B cell (primary cell): Measurements from ENCODE around the gene TMPRSS13. TPM values are rescaled to one million over a fixed set of nuclear protein-coding genes. Genes with fewer than 3 reads are reported as not detected.

Experiments used
- ATAC-seq: fragments of 200-7000 bp; cut with Tn5 transposase; one replicate; pipeline ENCODE4 v1.10.0; 2021; ENCODE audit warnings: low read depth, mild to moderate bottlenecking, moderate number of reproducible peaks, moderate library complexity
- CTCF ChIA-PET: fragments of 350-600 bp; sonication (Branson Sonifier 250); formaldehyde crosslinking; loops from one replicate; lab custom pipeline; 2021; ENCODE audit warnings: antibody characterized with exemption, inconsistent platforms; lab: Charles Lee
- POLR2A ChIA-PET: fragments of 350-600 bp; sonication (Branson Sonifier 250); formaldehyde crosslinking; loops from one replicate; lab custom pipeline; 2021; ENCODE audit warnings: antibody characterized with exemption; lab: Charles Lee
- DNase-seq: peaks from one replicate; pipeline ENCODE4 v3.0.0; 2013
- H2AFZ ChIP-seq: 2 replicates; pipeline ENCODE4 v1.6.1; 2012; ENCODE audit warnings: mild to moderate bottlenecking, low read depth, low read length; ENCODE audit not compliant: insufficient read depth, poor library complexity, severe bottlenecking
- H3K27ac ChIP-seq, 2 donors: 1 replicate in 1 of 2; 2 replicates in 1 of 2; pipeline ENCODE4 v1.5.1; 2012 to 2013; ENCODE audit warnings: low read length in 2 of 2, mild to moderate bottlenecking in 2 of 2, moderate library complexity in 1 of 2
- H3K27me3 ChIP-seq, 4 experiments: fragments of 200-600 bp in 1 of 4; sonication (generic) in 1 of 4; replicated peaks in 1 of 4; 1 replicate in 2 of 4; 2 replicates in 2 of 4; pipeline versions ENCODE4 v1.6.1 to v1.7.0; 2013 to 2016; ENCODE audit warnings: low read length in 3 of 4, mild to moderate bottlenecking in 2 of 4, mixed read lengths in 1 of 4, moderate library complexity in 1 of 4; ENCODE audit not compliant: insufficient read depth in 4 of 4, control insufficient read depth in 3 of 4; ENCODE audit errors: control extremely low read depth in 1 of 4
- H3K36me3 ChIP-seq, 2 experiments: replicated peaks in 1 of 2; 1 replicate in 1 of 2; 2 replicates in 1 of 2; pipeline versions ENCODE4 v1.6.1 to v1.7.1; 2013; ENCODE audit warnings: low read length in 1 of 2; ENCODE audit not compliant: insufficient read depth in 2 of 2, control insufficient read depth in 1 of 2; ENCODE audit errors: control extremely low read depth in 1 of 2, extremely low read depth in 1 of 2
- H3K4me1 ChIP-seq, 2 donors: fragments of 200-600 bp in 1 of 2; sonication (generic) in 1 of 2; 1 replicate in 1 of 2; 2 replicates in 1 of 2; pipeline versions ENCODE4 v1.5.1 to v1.6.1; 2013 to 2017; ENCODE audit warnings: low read length in 2 of 2; ENCODE audit not compliant: control insufficient read depth in 2 of 2, insufficient read depth in 2 of 2
- H3K4me2 ChIP-seq: replicated peaks from 2 replicates; pipeline ENCODE3; 2012; ENCODE audit warnings: mild to moderate bottlenecking, low read depth, low read length; ENCODE audit not compliant: poor library complexity, severe bottlenecking
- H3K4me3 ChIP-seq, 5 experiments: fragments of 200-600 bp in 1 of 5; sonication (generic) in 1 of 5; 1 replicate in 3 of 5; 2 replicates in 2 of 5; pipeline versions ENCODE4 v1.5.1 to v1.7.0; 2011 to 2016; ENCODE audit warnings: low read length in 4 of 5, mild to moderate bottlenecking in 4 of 5, low read depth in 2 of 5, control low read depth in 1 of 5, moderate library complexity in 1 of 5; ENCODE audit not compliant: insufficient read depth in 1 of 5; ENCODE audit errors: control extremely low read depth in 1 of 5, extremely low read depth in 1 of 5
- H3K79me2 ChIP-seq: fragments of 200-600 bp; sonication (generic); one replicate; pipeline ENCODE4 v1.6.0; 2016; ENCODE audit warnings: low read length; ENCODE audit not compliant: control insufficient read depth, insufficient read depth
- H3K9ac ChIP-seq: fragments of 200-600 bp; sonication (generic); 2 replicates; pipeline ENCODE4 v1.6.1; 2017; ENCODE audit warnings: mild to moderate bottlenecking, low read length, moderate library complexity
- H3K9me3 ChIP-seq, 3 donors: one replicate each; pipeline versions ENCODE4 v1.6.1 to v1.7.1; 2013; ENCODE audit warnings: low read length in 2 of 3; ENCODE audit not compliant: control insufficient read depth in 2 of 3, insufficient read depth in 1 of 3; ENCODE audit errors: control extremely low read depth in 1 of 3
- H4K20me1 ChIP-seq: 2 replicates; pipeline ENCODE4 v1.6.0; 2012; ENCODE audit warnings: mild to moderate bottlenecking, low read length; ENCODE audit not compliant: insufficient read depth, control insufficient read depth, poor library complexity, severe bottlenecking
- H3K27ac Mint-ChIP-seq: one replicate; pipeline ENCODE4 v1.8.0; 2021; ENCODE audit warnings: mixed read lengths
- H3K27me3 Mint-ChIP-seq: one replicate; pipeline ENCODE4 v1.8.0; 2021; ENCODE audit warnings: mixed read lengths
- H3K4me1 Mint-ChIP-seq: one replicate; pipeline ENCODE4 v1.8.0; 2021; ENCODE audit warnings: mixed read lengths
- H3K4me3 Mint-ChIP-seq: one replicate; pipeline ENCODE4 v1.8.0; 2021; ENCODE audit warnings: mixed read lengths
- H3K9me3 Mint-ChIP-seq: one replicate; pipeline ENCODE4 v1.8.0; 2022; ENCODE audit warnings: mixed read lengths; ENCODE audit not compliant: insufficient read depth
- EZH2 ChIP-seq: IDR thresholded peaks from 2 replicates; pipeline ENCODE4 v1.6.1; 2012; ENCODE audit warnings: borderline replicate concordance, low read depth, mild to moderate bottlenecking, moderate library complexity, low read length; ENCODE audit not compliant: insufficient read depth, poor library complexity, severe bottlenecking
- WGBS: methylation state at CpG from one replicate; pipeline ENCODE4 v1.1.5; 2013; ENCODE audit warnings: missing lambda C conversion rate; ENCODE audit not compliant: insufficient coverage; 5-methylcytosine and 5-hydroxymethylcytosine counted together
- intact Hi-C: fragments of 100-400 bp; cut with micrococcal nuclease; formaldehyde crosslinking; loops from one replicate; pipeline ENCODE4 v1.10.0; 2022
- polyA plus RNA-seq: library from polyadenylated mRNA; depleted of rRNA; stranded (reverse); fragments of >200 nt; gene quantifications from 2 replicates; pipeline ENCODE4 v1.2.3, GENCODE V29; 2012
- total RNA-seq, 2 donors: library from RNA; stranded (reverse); fragments of 120-200 nt in 1 of 2; gene quantifications; 1 replicate in 1 of 2; 2 replicates in 1 of 2; pipeline versions ENCODE4 v1.2.3 to v1.2.4, GENCODE V29; 2013 to 2022
- TF ChIP-seq, protein P1 (sequence below): fragments of 200-600 bp; IDR thresholded peaks from one replicate; pipeline ENCODE4 v1.8.0; 2022; ENCODE audit warnings: antibody characterized with exemption, mild to moderate bottlenecking

The TMPRSS13 gene
- total and polyA plus RNA-seq, 2 donors (not counting 1 experiment from before 2014, with no cell fraction given): 2.4 to 8.0 TPM

DNA sequence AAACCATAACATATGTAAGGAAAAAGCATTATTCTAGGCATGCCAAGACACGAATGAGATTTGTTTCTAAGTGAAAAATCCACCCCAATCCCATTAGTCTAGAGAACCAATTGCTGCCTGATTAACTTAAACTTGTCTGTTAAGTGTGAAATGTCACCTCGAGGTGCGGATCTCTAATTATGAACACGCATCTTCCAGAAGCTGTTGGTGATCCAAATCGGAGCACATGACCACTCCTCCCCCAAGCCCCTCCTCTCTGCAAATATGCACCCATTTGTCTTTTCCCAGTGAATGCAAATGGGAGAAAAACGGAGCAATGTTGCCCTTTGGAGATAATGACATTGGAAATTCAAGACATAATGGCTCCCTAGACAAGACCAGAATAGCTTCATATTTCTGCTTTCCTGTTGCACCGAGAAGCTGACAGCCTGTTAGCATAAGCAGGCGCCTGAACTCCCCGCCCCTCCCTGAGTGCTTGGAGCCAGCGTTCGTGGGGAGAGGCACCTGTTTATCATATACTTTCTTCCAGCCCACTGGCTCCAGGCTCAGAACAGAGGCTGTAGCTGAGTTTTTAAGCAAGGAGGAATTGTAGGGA is 46.8 kb downstream of the TMPRSS13 start:
- H3K79me2 ChIP-seq: no peaks in the 10 kb centered on the region
- no peaks in the 10 kb centered on the region for H3K36me3 ChIP-seq
- H3K4me1 Mint-ChIP-seq: no peaks in the 10 kb centered on the region
- H3K4me2 ChIP-seq: no peak overlapping the region
- H3K4me3 Mint-ChIP-seq: no peak overlapping the region
- 80% methylated on average over 1 of the region's 11 CpGs for WGBS
- H3K9me3 Mint-ChIP-seq: no peaks in the 10 kb centered on the region
- ATAC-seq (no peak), DNase-seq (no peak)
- peaks cover 1 to 2% of the 10 kb centered on the region in 2 donors for H3K4me1 ChIP-seq
- H3K9me3 ChIP-seq: peaks cover 0 to 6% (median 0%) of the 10 kb centered on the region in 3 donors
- H3K27ac Mint-ChIP-seq: no peak overlapping the region
- ChIA-PET CTCF (no interaction called here), POLR2A (no interaction called here)
- H3K27me3 ChIP-seq: peaks cover 0 to 37% (median 18%) of the 10 kb centered on the region in 4 experiments
- intact Hi-C loops: no loop called here
- no peak for TF ChIP-seq EZH2
- TF ChIP-seq, protein P1, sequence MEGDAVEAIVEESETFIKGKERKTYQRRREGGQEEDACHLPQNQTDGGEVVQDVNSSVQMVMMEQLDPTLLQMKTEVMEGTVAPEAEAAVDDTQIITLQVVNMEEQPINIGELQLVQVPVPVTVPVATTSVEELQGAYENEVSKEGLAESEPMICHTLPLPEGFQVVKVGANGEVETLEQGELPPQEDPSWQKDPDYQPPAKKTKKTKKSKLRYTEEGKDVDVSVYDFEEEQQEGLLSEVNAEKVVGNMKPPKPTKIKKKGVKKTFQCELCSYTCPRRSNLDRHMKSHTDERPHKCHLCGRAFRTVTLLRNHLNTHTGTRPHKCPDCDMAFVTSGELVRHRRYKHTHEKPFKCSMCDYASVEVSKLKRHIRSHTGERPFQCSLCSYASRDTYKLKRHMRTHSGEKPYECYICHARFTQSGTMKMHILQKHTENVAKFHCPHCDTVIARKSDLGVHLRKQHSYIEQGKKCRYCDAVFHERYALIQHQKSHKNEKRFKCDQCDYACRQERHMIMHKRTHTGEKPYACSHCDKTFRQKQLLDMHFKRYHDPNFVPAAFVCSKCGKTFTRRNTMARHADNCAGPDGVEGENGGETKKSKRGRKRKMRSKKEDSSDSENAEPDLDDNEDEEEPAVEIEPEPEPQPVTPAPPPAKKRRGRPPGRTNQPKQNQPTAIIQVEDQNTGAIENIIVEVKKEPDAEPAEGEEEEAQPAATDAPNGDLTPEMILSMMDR: no peak
- no peak overlapping the region for H3K4me3 ChIP-seq
- no peak overlapping the region for H3K9ac ChIP-seq
- no peaks in the 10 kb centered on the region for H4K20me1 ChIP-seq
- no peak overlapping the region for H3K27ac ChIP-seq
- H2AFZ ChIP-seq: no peak overlapping the region
- H3K27me3 Mint-ChIP-seq: peaks cover 59% of the 10 kb centered on the region

DNA sequence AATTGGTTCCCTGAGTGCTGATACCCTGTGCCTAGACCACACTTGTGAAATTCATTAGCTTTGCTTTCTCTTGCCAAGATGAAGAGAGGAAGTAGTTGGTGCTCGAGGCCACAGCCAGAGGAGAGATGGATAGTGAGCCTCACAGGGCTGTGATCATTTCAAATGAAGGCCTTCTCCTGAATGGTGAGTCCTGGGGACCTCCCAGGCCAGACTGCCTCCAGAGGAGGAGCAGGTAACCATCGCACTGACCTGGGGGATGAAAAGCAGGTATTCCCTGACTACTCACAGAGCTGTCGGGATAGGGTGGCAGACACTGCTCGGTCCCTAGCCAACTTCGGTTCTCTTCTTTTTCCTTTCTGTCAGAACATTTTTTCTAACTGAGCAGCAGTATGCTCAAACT is 48.0 kb downstream of the TMPRSS13 start:
- Mint-ChIP-seq H3K9me3 (no peaks in the 10 kb centered on the region), H3K27ac (no peak overlapping the region), H3K27me3 (peaks cover 64% of the 10 kb centered on the region), H3K4me1 (peaks cover 8% of the 10 kb centered on the region), H3K4me3 (no peak overlapping the region)
- H3K36me3 ChIP-seq: no peaks in the 10 kb centered on the region
- H3K9me3 ChIP-seq: peaks cover 0 to 11% (median 0%) of the 10 kb centered on the region in 3 donors
- no peak overlapping the region for H3K4me3 ChIP-seq
- H3K4me1 ChIP-seq: peaks cover 8 to 13% of the 10 kb centered on the region in 2 donors
- no peak overlapping the region for H3K27ac ChIP-seq
- ChIA-PET CTCF (no interaction called here), POLR2A (no interaction called here)
- TF ChIP-seq, protein P1: no peak
- TF ChIP-seq EZH2: no peak
- H3K27me3 ChIP-seq: peaks cover 0 to 43% (median 22%) of the 10 kb centered on the region in 4 experiments
- ATAC-seq (no peak), DNase-seq (no peak)
- intact Hi-C loops: no loop called here
- no peaks in the 10 kb centered on the region for H4K20me1 ChIP-seq
- no peak overlapping the region for H3K9ac ChIP-seq
- H3K4me2 ChIP-seq: no peak overlapping the region
- H2AFZ ChIP-seq: no peak overlapping the region
- H3K79me2 ChIP-seq: no peaks in the 10 kb centered on the region
- 90% methylated on average over 4 of the region's 5 CpGs for WGBS
